Thoracic aorta (tissue), 2 donors: ENCODE data around the gene POR. TPM values are rescaled to one million over a fixed set of nuclear protein-coding genes. Genes with fewer than 3 reads are reported as not detected.

ENCODE experiments used
- ATAC-seq: fragments of 150-250 bp; one replicate; pipeline ENCODE4 v1.8.0; 2017; ENCODE audit warnings: low read depth; ENCODE audit not compliant: insufficient number of reproducible peaks, low FRiP score
- DNase-seq: peaks from one replicate; pipeline ENCODE4 v3.0.0-alpha.2; 2020; ENCODE audit warnings: low spot score
- H3K27ac ChIP-seq, 2 donors: fragments of 200-600 bp; sonication (generic); 1 replicate in 1 of 2; 2 replicates in 1 of 2; pipeline ENCODE4 v1.5.1; 2016; ENCODE audit warnings: mild to moderate bottlenecking in 2 of 2, moderate library complexity in 2 of 2
- H3K27me3 ChIP-seq: fragments of 200-600 bp; sonication (generic); replicated peaks from 2 replicates; pipeline ENCODE4 v1.6.0; 2016; ENCODE audit warnings: mild to moderate bottlenecking; ENCODE audit not compliant: insufficient read depth
- H3K36me3 ChIP-seq: fragments of 200-600 bp; sonication (generic); one replicate; pipeline ENCODE4 v1.5.1; 2016
- H3K4me1 ChIP-seq, 2 donors: fragments of 200-600 bp; sonication (generic); 1 replicate in 1 of 2; 2 replicates in 1 of 2; pipeline versions ENCODE4 v1.5.1 to v1.6.0; 2016; ENCODE audit warnings: low read depth in 2 of 2, mild to moderate bottlenecking in 1 of 2; ENCODE audit not compliant: control insufficient read depth in 1 of 2
- H3K4me3 ChIP-seq: fragments of 200-600 bp; sonication (generic); 2 replicates; pipeline ENCODE4 v1.5.1; 2016; ENCODE audit warnings: mild to moderate bottlenecking
- H3K9me3 ChIP-seq: fragments of 200-600 bp; sonication (generic); 2 replicates; pipeline ENCODE4 v1.5.1; 2016
- total RNA-seq, 2 donors: library from RNA; depleted of rRNA; stranded (reverse); fragments of >200 nt; gene quantifications; one replicate each; pipeline versions ENCODE4 v1.1.0 to v1.2.3, GENCODE V29; 2016
- TF ChIP-seq, protein P1 (sequence below): fragments of 200-600 bp; sonication (generic); IDR thresholded peaks from one replicate; pipeline ENCODE4 v1.5.1; 2019; ENCODE audit warnings: antibody characterized with exemption

The POR gene
- total RNA-seq, 2 donors from 2014 or later = 70.1 to 77.4 TPM

DNA sequence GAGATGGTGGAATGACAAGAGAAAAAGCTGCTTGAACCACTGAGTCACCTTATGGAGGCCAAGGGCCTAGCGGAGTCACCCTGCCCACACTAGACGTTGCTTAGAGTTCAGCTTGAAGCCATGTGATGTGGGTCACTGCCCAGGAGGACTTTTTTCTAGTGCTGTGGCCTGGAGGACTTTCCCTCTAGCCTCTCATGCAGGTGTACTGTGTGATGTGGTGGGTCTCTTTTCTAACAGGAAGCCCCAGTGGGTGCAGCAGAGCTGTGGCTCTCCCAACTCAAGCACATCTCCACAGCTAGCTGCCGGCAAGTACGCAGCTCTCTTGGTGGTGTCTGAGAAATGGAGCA, 13.6 kb downstream of the POR start:
- TF ChIP-seq, protein P1, sequence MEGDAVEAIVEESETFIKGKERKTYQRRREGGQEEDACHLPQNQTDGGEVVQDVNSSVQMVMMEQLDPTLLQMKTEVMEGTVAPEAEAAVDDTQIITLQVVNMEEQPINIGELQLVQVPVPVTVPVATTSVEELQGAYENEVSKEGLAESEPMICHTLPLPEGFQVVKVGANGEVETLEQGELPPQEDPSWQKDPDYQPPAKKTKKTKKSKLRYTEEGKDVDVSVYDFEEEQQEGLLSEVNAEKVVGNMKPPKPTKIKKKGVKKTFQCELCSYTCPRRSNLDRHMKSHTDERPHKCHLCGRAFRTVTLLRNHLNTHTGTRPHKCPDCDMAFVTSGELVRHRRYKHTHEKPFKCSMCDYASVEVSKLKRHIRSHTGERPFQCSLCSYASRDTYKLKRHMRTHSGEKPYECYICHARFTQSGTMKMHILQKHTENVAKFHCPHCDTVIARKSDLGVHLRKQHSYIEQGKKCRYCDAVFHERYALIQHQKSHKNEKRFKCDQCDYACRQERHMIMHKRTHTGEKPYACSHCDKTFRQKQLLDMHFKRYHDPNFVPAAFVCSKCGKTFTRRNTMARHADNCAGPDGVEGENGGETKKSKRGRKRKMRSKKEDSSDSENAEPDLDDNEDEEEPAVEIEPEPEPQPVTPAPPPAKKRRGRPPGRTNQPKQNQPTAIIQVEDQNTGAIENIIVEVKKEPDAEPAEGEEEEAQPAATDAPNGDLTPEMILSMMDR = no peak
- Histone ChIP-seq H3K4me1 (peaks cover 0 to 11% of the 10 kb centered on the region in 2 donors), H3K36me3 (no peaks in the 10 kb centered on the region), H3K27ac (no peak overlapping the region), H3K9me3 (no peaks in the 10 kb centered on the region), H3K4me3 (no peak overlapping the region), H3K27me3 (no peaks in the 10 kb centered on the region)
- no peak for DNase-seq
- ATAC-seq = no peak

DNA sequence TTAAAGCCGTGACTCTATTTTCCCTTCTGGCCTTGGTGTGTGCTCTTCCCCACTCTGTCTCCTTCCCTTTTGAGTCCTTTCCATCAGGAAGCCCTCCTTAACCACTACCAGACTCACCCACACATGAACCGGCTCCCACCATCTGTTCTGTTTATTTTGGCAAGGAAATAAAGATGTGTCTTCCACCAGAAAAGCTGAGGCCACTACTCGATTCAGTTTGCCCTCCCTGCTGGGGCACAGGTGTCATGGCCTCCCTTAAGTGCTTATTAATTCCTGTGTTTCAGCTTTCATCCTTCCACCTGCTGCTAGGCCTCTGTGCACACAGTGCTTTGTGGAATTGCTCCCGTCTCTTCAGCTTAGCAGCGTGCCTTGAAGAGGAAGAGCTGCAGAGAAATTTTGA, 16.7 kb downstream of the POR start:
- DNase-seq (no peak), ATAC-seq (no peak)
- H3K36me3 ChIP-seq = no peaks in the 10 kb centered on the region
- peaks cover 0 to 7% of the 10 kb centered on the region in 2 donors for H3K4me1 ChIP-seq
- H3K9me3 ChIP-seq = no peaks in the 10 kb centered on the region
- H3K27me3 ChIP-seq = no peaks in the 10 kb centered on the region
- H3K27ac ChIP-seq = no peak overlapping the region
- TF ChIP-seq, protein P1 = no peak
- H3K4me3 ChIP-seq = no peak overlapping the region

DNA sequence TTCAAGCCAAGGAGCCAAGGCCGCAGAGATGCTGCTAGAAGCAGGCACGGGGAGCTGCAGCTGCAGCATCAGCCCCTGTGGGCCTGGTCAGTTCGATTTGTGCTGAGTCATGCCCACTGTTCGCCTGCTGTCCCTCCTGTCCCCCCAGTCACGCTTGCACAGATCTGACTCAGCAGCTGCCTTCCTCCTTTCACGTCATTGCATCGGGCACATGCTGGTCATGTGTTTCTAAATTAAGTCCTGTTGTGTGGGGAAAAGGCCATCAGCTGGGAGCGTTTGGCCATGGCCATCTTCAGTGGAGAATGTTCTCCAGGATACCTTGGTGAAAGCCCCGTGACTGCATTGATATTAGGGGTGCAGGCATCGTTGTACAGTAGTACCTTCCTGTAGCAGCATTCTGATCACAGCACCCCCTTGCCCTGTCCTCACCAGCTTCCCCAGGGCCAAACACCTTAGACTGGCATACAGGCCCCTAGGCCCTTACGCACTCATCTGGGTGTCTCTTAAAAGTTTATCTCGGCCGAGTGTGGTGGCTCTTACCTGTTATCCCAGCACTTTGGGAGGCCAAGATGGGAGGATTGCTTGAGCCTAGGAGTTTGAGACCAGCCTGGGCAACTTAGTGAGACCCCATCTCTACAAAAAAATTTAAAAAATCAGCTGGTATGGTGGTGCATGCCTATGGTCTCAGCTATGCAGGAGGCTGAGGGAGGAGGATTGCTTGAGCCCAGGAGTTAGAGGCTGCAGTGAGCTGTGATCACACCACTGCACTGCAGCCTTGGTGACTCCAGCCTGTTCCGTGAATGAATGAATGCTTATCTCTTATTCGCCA, 23.2 kb downstream of the POR start:
- Histone ChIP-seq H3K9me3 (no peaks in the 10 kb centered on the region), H3K4me1 (peaks cover 7 to 11% of the 10 kb centered on the region in 2 donors), H3K27ac (no peak overlapping the region), H3K4me3 (no peak overlapping the region), H3K36me3 (no peaks in the 10 kb centered on the region), H3K27me3 (no peaks in the 10 kb centered on the region)
- TF ChIP-seq, protein P1 = no peak
- ATAC-seq = peak; percentile 81
- DNase-seq = peak; percentile 45

DNA sequence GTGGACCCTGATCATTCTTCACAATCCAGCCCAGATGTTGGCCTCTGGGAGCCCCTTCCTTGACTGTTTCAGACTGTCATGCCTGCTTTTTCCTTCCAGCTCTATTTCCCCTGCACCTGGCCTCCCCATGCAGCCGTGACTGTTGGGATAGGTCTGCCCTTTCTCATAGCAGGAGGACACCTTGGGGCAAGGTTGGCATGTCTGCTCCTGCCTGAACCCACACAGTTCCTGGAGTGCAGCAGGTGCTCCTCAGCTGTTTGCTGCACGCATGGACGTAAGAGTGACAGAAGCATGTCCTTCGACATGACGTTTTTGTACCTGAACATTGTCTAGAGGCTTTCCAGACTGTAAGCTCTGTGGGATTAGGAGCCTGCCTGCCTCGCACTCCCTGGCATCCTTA, 24.0 kb downstream of the POR start:
- Histone ChIP-seq H3K4me3 (no peak overlapping the region), H3K27ac (no peak overlapping the region), H3K36me3 (no peaks in the 10 kb centered on the region), H3K4me1 (peaks cover 7 to 13% of the 10 kb centered on the region in 2 donors), H3K9me3 (no peaks in the 10 kb centered on the region), H3K27me3 (no peaks in the 10 kb centered on the region)
- ATAC-seq (no peak), DNase-seq (no peak)
- TF ChIP-seq, protein P1 = no peak

DNA sequence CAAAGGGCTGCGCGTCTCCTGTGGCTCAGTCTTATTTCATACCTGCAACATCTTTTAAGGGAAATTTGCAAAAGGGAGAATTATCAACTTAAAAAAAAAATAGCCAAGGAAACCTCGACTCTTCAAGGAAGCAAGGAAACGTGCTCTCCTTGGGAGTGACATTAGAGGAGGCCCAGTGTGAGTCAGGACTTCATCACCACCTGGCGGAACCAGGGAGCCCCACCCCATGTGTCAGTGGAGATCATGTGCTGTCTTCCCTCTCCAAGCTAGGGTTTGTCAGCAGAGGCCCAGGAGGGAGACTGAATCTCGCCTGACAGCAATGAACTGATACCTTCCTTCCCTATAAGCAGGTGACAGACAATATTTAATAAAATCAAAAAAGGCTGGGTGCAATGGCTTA, 28.9 kb downstream of the POR start:
- Histone ChIP-seq H3K36me3 (peaks cover 3% of the 10 kb centered on the region), H3K4me3 (no peak overlapping the region), H3K9me3 (no peaks in the 10 kb centered on the region), H3K27me3 (no peaks in the 10 kb centered on the region), H3K27ac (no peak overlapping the region), H3K4me1 (peaks cover 0 to 12% of the 10 kb centered on the region in 2 donors)
- TF ChIP-seq, protein P1 = no peak
- DNase-seq (no peak), ATAC-seq (no peak)
